CD1c-positive myeloid dendritic cell (primary cell): ENCODE results near the gene LRRC8C.

Experiments
- DNase-seq: peaks from one replicate; pipeline ENCODE4 v3.0.0-alpha.2; 2016; ENCODE audit errors: extremely low spot score

The LRRC8C gene

GRCh38 chr1:89632657-89633247, at the start of gene LRRC8C:
TSS of gene LRRC8C (plus strand) at chr1:89633120. CDS start at chr1:89686474, 53,354 bp downstream.
- DNase-seq: peak; percentile 92

GRCh38 chr1:89584211-89584610, 48.7 kb upstream of the LRRC8C start:
- no peak for DNase-seq

- no peak for DNase-seq
These were observed 48.1 kb upstream of the LRRC8C start for GRCh38 chr1:89584781-89585180.

GRCh38 chr1:89587729-89588161, 45.2 kb upstream of the LRRC8C start:
- no peak for DNase-seq

- DNase-seq: no peak
These were observed 44.4 kb upstream of the LRRC8C start for GRCh38 chr1:89588480-89588879.

- no peak for DNase-seq
These were observed 43.4 kb upstream of the LRRC8C start for GRCh38 chr1:89589515-89589914.

- DNase-seq: no peak
These were observed 42.4 kb upstream of the LRRC8C start for GRCh38 chr1:89590341-89591080.

GRCh38 chr1:89592861-89593302, 40.0 kb upstream of the LRRC8C start:
- peak; percentile 61 for DNase-seq

GRCh38 chr1:89594096-89594740, 38.7 kb upstream of the LRRC8C start:
- no peak for DNase-seq

GRCh38 chr1:89596698-89597097, 36.2 kb upstream of the LRRC8C start:
- no peak for DNase-seq

- peak; percentile 60 for DNase-seq
These were observed 34.2 kb upstream of the LRRC8C start for GRCh38 chr1:89598450-89599331.

- DNase-seq: no peak
These were observed 33.6 kb upstream of the LRRC8C start for GRCh38 chr1:89599332-89599630.

GRCh38 chr1:89600451-89601224, 32.3 kb upstream of the LRRC8C start:
- DNase-seq: peak; percentile 44

GRCh38 chr1:89602871-89603404, 30.0 kb upstream of the LRRC8C start:
- DNase-seq: no peak

- DNase-seq: peak; percentile 17
These were observed 29.1 kb upstream of the LRRC8C start for GRCh38 chr1:89603651-89604413.

- DNase-seq: no peak
These were observed 28.5 kb upstream of the LRRC8C start for GRCh38 chr1:89604414-89604735.

- DNase-seq: peak; percentile 26
These were observed 27.2 kb upstream of the LRRC8C start for GRCh38 chr1:89605692-89606091.

- DNase-seq: no peak
These were observed 26.5 kb upstream of the LRRC8C start for GRCh38 chr1:89606227-89606980.

- peak; percentile 41 for DNase-seq
These were observed 25.8 kb upstream of the LRRC8C start for GRCh38 chr1:89607156-89607555.
